ENCODE measurements around the gene HSPA1L. TPM values are rescaled to one million over a fixed set of nuclear protein-coding genes. Genes with fewer than 3 reads are reported as not detected.

The HSPA1L gene
- total RNA-seq, result 0.33 and 0.39 TPM in 2 replicates

GRCh38 chr6:31815025-31815838 is at the start of gene HSPA1L, which contains the start of gene HSPA1A:
HSPA1L (minus strand) TSS chr6:31815283; CDS start chr6:31811972, 3,311 bp downstream.
HSPA1A (plus strand) TSS chr6:31815543; CDS start chr6:31815757, 214 bp downstream.

DNA sequence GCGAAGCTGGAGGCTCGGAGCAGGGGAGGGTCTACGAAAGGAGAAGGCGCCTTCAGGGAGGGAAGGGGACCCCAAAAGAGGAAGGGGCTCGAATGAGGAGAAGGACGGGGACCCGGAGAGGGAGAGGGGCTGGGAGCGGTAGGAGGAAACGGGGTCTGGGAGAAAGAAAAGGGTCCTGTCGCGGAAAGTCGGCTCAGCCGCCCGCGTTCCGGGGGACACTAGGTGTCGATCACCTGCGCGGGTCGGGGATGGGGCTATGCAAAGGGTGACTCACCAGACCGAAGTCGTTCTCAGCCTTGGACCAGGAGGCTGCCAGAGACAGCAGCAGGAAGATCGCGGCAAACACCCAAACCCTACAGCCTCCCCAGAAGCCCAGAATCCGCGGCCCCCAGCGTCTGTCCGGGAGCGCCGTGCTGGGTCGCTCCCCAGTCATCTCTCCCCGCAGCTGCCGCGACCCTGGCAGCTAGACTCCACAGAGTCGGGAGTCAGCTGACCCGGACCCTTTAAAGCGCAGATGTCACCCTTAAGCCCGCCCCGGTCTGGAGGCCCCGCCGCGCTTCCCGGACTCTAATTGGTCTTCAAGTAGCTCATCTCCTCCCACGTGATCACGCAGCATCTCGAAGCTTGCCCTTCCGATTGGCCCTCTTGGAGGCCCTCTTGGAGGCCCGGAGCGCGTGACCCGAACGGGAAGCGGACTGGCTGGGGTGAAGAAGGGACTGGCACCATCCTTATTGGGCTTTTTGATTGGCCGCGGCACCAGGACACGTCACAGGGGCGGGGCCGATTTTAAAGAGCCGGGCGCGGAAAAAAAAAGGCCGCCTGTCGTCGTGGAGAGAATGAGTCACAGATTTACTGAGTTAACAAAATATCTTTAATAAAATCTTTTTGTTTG is 47.5 kb upstream of the HSPA1L start, which contains the start of gene NEU1:
Gene NEU1, minus strand, starts transcription at position 478 of the 892 bp plus-strand sequence. Its CDS starts 45 bp downstream, at position 433.

GRCh38 chr6:31827286-31828079 is 12.4 kb upstream of the HSPA1L start, which contains the start of gene HSPA1B:
HSPA1B (plus strand) TSS chr6:31827738; CDS start chr6:31827951, 213 bp downstream.

GRCh38 chr6:31806470-31807272 is 8.4 kb downstream of the HSPA1L start, which contains the start of gene LSM2:
LSM2 (minus strand) TSS chr6:31806966; CDS start chr6:31806757, 209 bp downstream.

DNA sequence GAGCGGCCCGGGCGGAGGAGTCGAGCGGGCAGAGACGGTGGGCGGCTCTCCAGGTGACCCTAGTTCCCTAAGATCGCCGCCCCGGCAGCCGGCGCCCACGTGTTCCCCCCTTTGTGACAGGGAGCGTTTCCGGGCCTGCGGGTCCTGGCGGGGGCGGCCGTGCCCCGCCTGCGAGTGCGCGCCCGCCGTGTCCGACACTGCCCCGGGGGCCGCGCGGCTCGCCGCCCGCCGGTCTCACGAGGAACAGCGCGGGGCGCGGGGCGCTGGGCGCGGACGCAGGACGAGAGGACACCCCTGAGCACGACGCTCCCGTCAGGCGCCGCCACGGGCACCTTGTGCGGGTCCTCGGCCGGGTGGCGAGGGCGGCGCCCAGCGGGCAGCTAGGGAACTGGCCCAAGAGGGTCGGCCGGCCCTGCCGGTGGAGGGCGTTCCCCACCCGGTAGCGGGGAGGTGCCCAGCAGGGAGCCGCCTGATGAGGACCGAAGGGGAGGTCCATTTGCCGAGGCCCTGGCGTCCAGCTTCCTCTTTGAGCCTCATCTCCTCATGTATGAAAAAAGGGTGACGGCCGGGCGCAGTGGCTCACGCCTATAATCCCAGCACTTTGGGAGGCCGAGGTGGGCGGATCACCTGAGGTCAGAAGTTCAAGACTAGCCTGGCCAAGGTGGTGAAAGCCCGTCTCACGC is 19.3 kb downstream of the HSPA1L start, which contains the start of gene VARS1:
Gene VARS1, minus strand, starts transcription at position 137 of the 683 bp plus-strand sequence. CDS start 535 bp downstream, outside the sequence.

DNA sequence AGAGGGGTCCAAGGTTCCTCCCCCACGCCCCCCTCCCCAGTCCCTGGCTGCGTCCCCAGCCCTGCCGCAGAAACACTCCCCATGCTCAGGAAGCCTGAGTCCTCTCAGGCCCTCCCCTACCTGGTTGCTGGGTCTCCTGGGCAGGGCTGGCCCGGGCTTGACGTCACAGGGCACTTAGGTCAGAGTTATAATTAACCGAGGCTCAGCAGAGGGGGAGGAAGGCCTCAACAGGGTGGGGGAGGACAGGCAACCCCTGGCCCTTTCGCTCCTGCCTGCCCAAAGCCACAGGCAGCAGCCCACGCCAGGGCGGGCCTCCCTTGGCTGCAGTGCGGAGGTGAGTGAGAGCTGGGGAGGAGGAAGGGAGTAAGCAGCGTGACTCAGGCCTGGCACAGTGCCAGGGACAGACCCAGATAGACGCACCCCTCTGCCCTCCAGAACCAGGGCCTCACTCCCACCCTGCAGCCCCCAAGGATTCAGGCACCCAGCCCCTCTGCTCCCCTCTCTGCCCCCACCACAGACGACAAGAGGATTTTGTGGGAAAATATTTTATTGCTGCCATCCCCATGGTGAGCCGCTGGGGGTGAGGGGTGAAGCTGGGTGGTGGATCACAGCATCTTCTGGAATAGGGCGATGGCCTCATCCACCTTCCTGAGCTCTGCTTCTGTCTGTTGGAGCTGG is 38.0 kb downstream of the HSPA1L start, which contains the start of gene VWA7:
Gene VWA7, minus strand, starts transcription at position 340 of the 678 bp plus-strand sequence. CDS start 549 bp downstream, outside the sequence.

DNA sequence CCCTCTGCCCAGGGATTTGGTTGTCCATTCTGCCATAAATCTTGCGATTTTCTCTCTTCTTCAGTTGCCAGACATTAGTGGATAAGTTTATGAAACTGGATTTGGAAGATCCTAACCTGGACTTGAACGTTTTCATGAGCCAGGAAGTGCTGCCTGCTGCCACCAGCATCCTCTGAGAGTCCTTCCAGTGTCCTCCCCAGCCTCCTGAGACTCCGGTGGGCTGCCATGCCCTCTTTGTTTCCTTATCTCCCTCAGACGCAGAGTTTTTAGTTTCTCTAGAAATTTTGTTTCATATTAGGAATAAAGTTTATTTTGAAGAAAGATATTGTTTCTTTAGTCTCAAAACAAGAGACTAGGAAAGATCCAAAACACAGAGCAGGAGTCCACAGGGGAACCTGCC is 52.7 kb downstream of the HSPA1L start, which contains the start of gene SAPCD1:
Gene SAPCD1, plus strand, starts transcription at position 301 of the 400 bp plus-strand sequence. CDS start 399 bp downstream, outside the sequence.

Other genes with a start within 250 kb of the HSPA1L start
- 0.13 TPM in 1 of 2 replicates, not detected in the other for gene LTA, start 243.0 kb downstream of the HSPA1L start, total RNA-seq
- gene TNF, start 239.7 kb downstream of the HSPA1L start, total RNA-seq, result 0.20 TPM in 1 of 2 replicates, not detected in the other
- gene LTB, start 232.9 kb downstream of the HSPA1L start, total RNA-seq, result 2.2 and 7.0 TPM in 2 replicates
- 0.20 and 0.98 TPM in 2 replicates for gene LST1, start 229.0 kb downstream of the HSPA1L start, total RNA-seq
- gene NCR3, start 222.3 kb downstream of the HSPA1L start, total RNA-seq, result not detected in 2 replicates
- not detected in 2 replicates for gene AIF1, start 200.0 kb downstream of the HSPA1L start, total RNA-seq
- gene PRRC2A, start 194.6 kb downstream of the HSPA1L start, total RNA-seq, result 90.2 and 95.7 TPM in 2 replicates
- gene BAG6, start 162.6 kb downstream of the HSPA1L start, total RNA-seq, result 273 and 296 TPM in 2 replicates
- gene APOM, start 159.4 kb downstream of the HSPA1L start, total RNA-seq, result 1.2 and 1.4 TPM in 2 replicates
- 14.2 and 15.2 TPM in 2 replicates for gene C6orf47, start 154.5 kb downstream of the HSPA1L start, total RNA-seq
- gene GPANK1, start 150.3 kb downstream of the HSPA1L start, total RNA-seq, result 11.7 and 17.9 TPM in 2 replicates
- 279 and 308 TPM in 2 replicates for gene CSNK2B, start 149.2 kb downstream of the HSPA1L start, total RNA-seq
- 0.93 and 3.1 TPM in 2 replicates for gene LY6G5B, start 145.3 kb downstream of the HSPA1L start, total RNA-seq
- 2.5 and 3.3 TPM in 2 replicates for gene LY6G5C, start 134.2 kb downstream of the HSPA1L start, total RNA-seq
- gene ABHD16A, start 112.0 kb downstream of the HSPA1L start, total RNA-seq, result 36.2 and 38.2 TPM in 2 replicates
- gene LY6G6F, start 108.4 kb downstream of the HSPA1L start, total RNA-seq, result not detected in 2 replicates
- gene LY6G6D, start 99.9 kb downstream of the HSPA1L start, total RNA-seq, result not detected in 2 replicates
- not detected in 2 replicates for gene LY6G6C, start 93.5 kb downstream of the HSPA1L start, total RNA-seq
- gene MPIG6B, start 91.9 kb downstream of the HSPA1L start, total RNA-seq, result not detected in 2 replicates
- gene DDAH2, start 86.0 kb downstream of the HSPA1L start, total RNA-seq, result 90.3 and 106 TPM in 2 replicates
- gene CLIC1, start 78.8 kb downstream of the HSPA1L start, total RNA-seq, result 1,055 and 1,092 TPM in 2 replicates
- gene MSH5, start 75.3 kb downstream of the HSPA1L start, total RNA-seq, result 8.3 and 14.5 TPM in 2 replicates
- 0.67 and 1.7 TPM in 2 replicates for gene SAPCD1, start 52.6 kb downstream of the HSPA1L start, total RNA-seq
- gene VWA7, start 38.0 kb downstream of the HSPA1L start, total RNA-seq, result 0.49 and 1.6 TPM in 2 replicates
- gene VARS1, start 19.5 kb downstream of the HSPA1L start, total RNA-seq, result 102 and 107 TPM in 2 replicates
- 117 and 140 TPM in 2 replicates for gene LSM2, start 8.3 kb downstream of the HSPA1L start, total RNA-seq
- gene HSPA1A, start 260 bp upstream of the HSPA1L start, total RNA-seq, result 158 and 167 TPM in 2 replicates
- 110 and 126 TPM in 2 replicates for gene HSPA1B, start 12.5 kb upstream of the HSPA1L start, total RNA-seq
- 96.4 and 102 TPM in 2 replicates for gene NEU1, start 47.5 kb upstream of the HSPA1L start, total RNA-seq
- 0.30 and 0.33 TPM in 2 replicates for gene SLC44A4, start 63.7 kb upstream of the HSPA1L start, total RNA-seq
- 35.4 and 39.2 TPM in 2 replicates for gene EHMT2, start 82.4 kb upstream of the HSPA1L start, total RNA-seq
- 0.53 and 0.54 TPM in 2 replicates for gene ZBTB12, start 86.8 kb upstream of the HSPA1L start, total RNA-seq
- not detected in 2 replicates for gene C2, start 112.4 kb upstream of the HSPA1L start, total RNA-seq
- 3.9 and 7.0 TPM in 2 replicates for gene CFB, start 130.8 kb upstream of the HSPA1L start, total RNA-seq
- 99.5 and 101 TPM in 2 replicates for gene NELFE, start 143.7 kb upstream of the HSPA1L start, total RNA-seq
- 38.9 and 44.7 TPM in 2 replicates for gene SKIC2, start 143.9 kb upstream of the HSPA1L start, total RNA-seq
- 18.7 and 22.7 TPM in 2 replicates for gene DXO, start 156.9 kb upstream of the HSPA1L start, total RNA-seq
- 0.53 and 1.3 TPM in 2 replicates for gene C4A, start 166.8 kb upstream of the HSPA1L start, total RNA-seq
- 0.33 and 1.6 TPM in 2 replicates for gene C4B, start 199.5 kb upstream of the HSPA1L start, total RNA-seq
- gene CYP21A2, start 223.1 kb upstream of the HSPA1L start, total RNA-seq, result not detected in 2 replicates

Measured in mammary microvascular endothelial cell (primary cell).